Heart right ventricle (tissue), 16 donors: ENCODE results near the gene ZNF668. TPM values are rescaled to one million over a fixed set of nuclear protein-coding genes. Genes with fewer than 3 reads are reported as not detected.

Source experiments
- ATAC-seq, 8 donors: fragments of 200-7000 bp; cut with Tn5 transposase; one replicate each; pipeline ENCODE4 v1.9.1; 2020; ENCODE audit warnings: mild to moderate bottlenecking in 8 of 8, moderate library complexity in 8 of 8, moderate number of reproducible peaks in 1 of 8
- DNase-seq, 2 donors: peaks; one replicate each; pipeline ENCODE4 v3.0.0-alpha.2; 2020
- H3K27ac ChIP-seq, 10 donors: fragments of 200-600 bp; sonication (generic) in 2 of 10; one replicate each; pipeline versions ENCODE4 v1.5.0 to v1.8.0; 2020 to 2022; ENCODE audit warnings: mild to moderate bottlenecking in 3 of 10
- H3K27me3 ChIP-seq, 7 donors: fragments of 200-600 bp; one replicate each; pipeline ENCODE4 v1.8.0; 2021 to 2022; ENCODE audit warnings: mild to moderate bottlenecking in 2 of 7
- H3K36me3 ChIP-seq, 9 donors: fragments of 200-600 bp; sonication (generic) in 1 of 9; one replicate each; pipeline versions ENCODE4 v1.5.0 to v1.8.0; 2020 to 2022; ENCODE audit warnings: mild to moderate bottlenecking in 2 of 9
- H3K4me1 ChIP-seq, 9 donors: fragments of 200-600 bp; sonication (generic) in 1 of 9; one replicate each; pipeline versions ENCODE4 v1.5.0 to v1.8.0; 2020 to 2022; ENCODE audit warnings: mild to moderate bottlenecking in 4 of 9
- H3K4me3 ChIP-seq, 10 donors: fragments of 200-600 bp; sonication (generic) in 2 of 10; one replicate each; pipeline versions ENCODE4 v1.5.0 to v1.8.0; 2020 to 2022; ENCODE audit warnings: mild to moderate bottlenecking in 7 of 10, moderate library complexity in 2 of 10
- H3K9me3 ChIP-seq, 11 donors: fragments of 200-600 bp in 10 of 11; sonication (generic) in 2 of 11; one replicate each; pipeline versions ENCODE4 v1.5.0 to v1.8.0; 2013 to 2022; ENCODE audit warnings: mild to moderate bottlenecking in 2 of 11, control low read depth in 1 of 11, moderate library complexity in 1 of 11
- WGBS, 2 donors: extraction: QIAGEN DNeasy Blood & Tissue Kit; methylation state at CpG; one replicate each; pipeline ENCODE4 v1.1.7; 2013; ENCODE audit warnings: inconsistent platforms in 1 of 2; 5-methylcytosine and 5-hydroxymethylcytosine counted together
- intact Hi-C, 10 donors: fragments of 100-400 bp; cut with DNase I; formaldehyde crosslinking; loops; one replicate each; pipeline versions ENCODE4 v1.11.1 to v1.14.2; 2022
- polyA plus RNA-seq, 2 donors: library from polyadenylated mRNA; stranded (reverse); fragments of 200-250 nt; gene quantifications; one replicate each; pipeline ENCODE4 v1.2.3, GENCODE V29; 2013
- total RNA-seq, 10 donors: library from RNA; stranded (reverse); fragmentation: NEBNext Ultra II Directional in 3 of 10; extraction: Animal tissue kit (Norgen Biotek cat#: 25700) in 3 of 10; gene quantifications; one replicate each; pipeline versions ENCODE4 v1.2.1 to v1.2.4, GENCODE V29; 2021 to 2023
- TF ChIP-seq, protein P1 (sequence below), 9 donors: fragments of 200-600 bp; sonication (generic) in 2 of 9; IDR thresholded peaks; one replicate each; pipeline versions ENCODE4 v1.5.0 to v1.8.0; 2021 to 2022; ENCODE audit warnings: antibody characterized with exemption in 9 of 9, mild to moderate bottlenecking in 5 of 9, moderate library complexity in 1 of 9
- donor health status: Arrhythmogenic right ventricular cardiomyopathy.
- donor health status: ischemic (EF 13 %, LVEDD 7.1; RV severe dilation, severe dysfunction).
- donor health status: healthy with polysubstance abuse.
- donor health status: DM: no; HTN: yes; CAD: no.
- donor health status: DM: no; HTN: no; CAD: no.
- donor health status: ischemic (EF 25% LVEDD 6.9; RV normal size, moderate dysfunction).
- donor health status: ischemic (EF 25% LVEDD 5.7; RV mildly dilated, moderate dysfunction).
- donor health status: healthy.
- donor health status: DM: yes; HTN: yes; CAD: no.
- donor health status: Ischemic cardiomyopathy.
- donor health status: ischemic (EF 35%, LVEDD 5.7; RV mildly dilated, moderate dysfunction).
- donor health status: nonischemic (EF 11% LVEDD 7.7; RV severe dilation, severe dysfunction).
- donor health status: DM: yes; HTN: yes; CAD: no.
- donor health status: PGD.
- donor health status: ischemic (EF 29% LVEDD 5.4; RV normal size, mild dysfunction).
- donor health status: nonischemic (EF 23%, LVEDD 6.1; RV moderate dilation, normal function).

Gene ZNF668
- total and polyA plus RNA-seq, 12 donors = 3.6 to 8.2 (median 4.9) TPM

GRCh38 chr16:31064882-31065461 is 9.1 kb downstream of the ZNF668 start:
- H3K9me3 ChIP-seq = no peaks in the 10 kb centered on the region
- peaks cover 0 to 37% (median 13%) of the 10 kb centered on the region in 9 donors for H3K36me3 ChIP-seq
- intact Hi-C loops = no loop called here
- TF ChIP-seq, protein P1, sequence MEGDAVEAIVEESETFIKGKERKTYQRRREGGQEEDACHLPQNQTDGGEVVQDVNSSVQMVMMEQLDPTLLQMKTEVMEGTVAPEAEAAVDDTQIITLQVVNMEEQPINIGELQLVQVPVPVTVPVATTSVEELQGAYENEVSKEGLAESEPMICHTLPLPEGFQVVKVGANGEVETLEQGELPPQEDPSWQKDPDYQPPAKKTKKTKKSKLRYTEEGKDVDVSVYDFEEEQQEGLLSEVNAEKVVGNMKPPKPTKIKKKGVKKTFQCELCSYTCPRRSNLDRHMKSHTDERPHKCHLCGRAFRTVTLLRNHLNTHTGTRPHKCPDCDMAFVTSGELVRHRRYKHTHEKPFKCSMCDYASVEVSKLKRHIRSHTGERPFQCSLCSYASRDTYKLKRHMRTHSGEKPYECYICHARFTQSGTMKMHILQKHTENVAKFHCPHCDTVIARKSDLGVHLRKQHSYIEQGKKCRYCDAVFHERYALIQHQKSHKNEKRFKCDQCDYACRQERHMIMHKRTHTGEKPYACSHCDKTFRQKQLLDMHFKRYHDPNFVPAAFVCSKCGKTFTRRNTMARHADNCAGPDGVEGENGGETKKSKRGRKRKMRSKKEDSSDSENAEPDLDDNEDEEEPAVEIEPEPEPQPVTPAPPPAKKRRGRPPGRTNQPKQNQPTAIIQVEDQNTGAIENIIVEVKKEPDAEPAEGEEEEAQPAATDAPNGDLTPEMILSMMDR (IDR thresholded peaks at IDR 0.05) = no peak
- peak overlapping the region; percentile 18 to 85 (median 76) for H3K27ac ChIP-seq
- no peak overlapping the region for H3K4me3 ChIP-seq
- ATAC-seq = peak; percentile 79 to 91 (median 90)
- 39 to 44% methylated on average over 4 of the region's 4 CpGs for WGBS, 2 donors
- no peaks in the 10 kb centered on the region for H3K27me3 ChIP-seq
- peaks cover 4 to 35% (median 13%) of the 10 kb centered on the region in 9 donors for H3K4me1 ChIP-seq
- peak; percentile 48 to 72 for DNase-seq

DNA sequence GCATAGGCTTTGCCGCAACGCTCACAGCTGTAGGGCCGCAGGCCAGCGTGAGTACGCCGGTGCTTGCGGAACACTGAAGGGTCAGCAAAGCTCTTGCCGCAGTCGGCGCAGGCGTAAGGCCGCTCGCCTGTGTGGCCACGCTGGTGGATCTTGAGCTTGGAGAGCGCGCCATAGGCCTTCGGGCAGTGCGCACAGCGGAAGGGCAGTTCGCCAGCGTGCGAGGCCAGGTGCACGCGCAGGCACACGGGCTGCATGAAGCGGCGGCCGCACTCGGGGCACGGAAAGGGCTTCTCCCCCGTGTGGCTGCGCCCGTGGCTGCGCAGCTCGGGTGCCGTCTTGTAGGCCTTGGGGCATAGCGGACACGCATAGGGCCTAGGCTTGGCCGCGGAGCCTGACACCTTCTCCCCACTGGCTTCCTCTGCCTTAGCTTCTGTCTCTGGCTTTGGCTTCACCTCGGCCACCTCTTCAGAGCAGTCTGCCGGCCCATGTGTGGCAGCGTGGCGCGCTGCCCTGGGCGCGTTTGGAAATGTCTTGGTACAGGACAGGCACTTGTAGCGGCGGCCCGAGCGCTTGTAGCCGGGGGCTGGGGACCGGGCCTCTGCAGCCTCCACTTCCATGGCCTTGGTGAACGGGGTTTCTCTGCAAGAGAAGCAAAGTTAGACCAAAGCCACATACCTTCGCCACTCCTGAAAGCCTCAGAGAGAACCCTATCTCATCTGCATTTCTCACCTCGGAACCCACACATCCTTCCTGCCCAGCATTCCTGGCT is 10.0 kb downstream of the ZNF668 start:
- WGBS, 2 donors = 90 to 93% methylated on average over 52 to 56 of the region's 56 CpGs
- Histone ChIP-seq H3K36me3 (peaks cover 0 to 45% (median 17%) of the 10 kb centered on the region in 9 donors), H3K9me3 (no peaks in the 10 kb centered on the region), H3K4me3 (peak overlapping the region in 1 of 10 donors; percentile 8), H3K4me1 (peaks cover 4 to 35% (median 13%) of the 10 kb centered on the region in 9 donors), H3K27me3 (no peaks in the 10 kb centered on the region), H3K27ac (peak overlapping the region; percentile 18 to 85 (median 76))
- ATAC-seq (peak in 2 of 8 donors; percentile 7 to 32), DNase-seq (no peak)
- TF ChIP-seq, protein P1 (IDR thresholded peaks at IDR 0.05) = no peak
- intact Hi-C loops = no loop called here

GRCh38 chr16:31063495-31063842 is 10.6 kb downstream of the ZNF668 start:
- peaks cover 4 to 35% (median 13%) of the 10 kb centered on the region in 9 donors for H3K4me1 ChIP-seq
- TF ChIP-seq, protein P1 (IDR thresholded peaks at IDR 0.05) = no peak
- intact Hi-C loops = no loop called here
- H3K36me3 ChIP-seq = peaks cover 0 to 47% (median 19%) of the 10 kb centered on the region in 9 donors
- no peaks in the 10 kb centered on the region for H3K27me3 ChIP-seq
- peak overlapping the region in 1 of 10 donors; percentile 8 for H3K4me3 ChIP-seq
- DNase-seq (no peak), ATAC-seq (no peak)
- peak overlapping the region in 3 of 10 donors; percentile 35 to 85 (median 81) for H3K27ac ChIP-seq
- H3K9me3 ChIP-seq = no peaks in the 10 kb centered on the region
- WGBS, 2 donors = 95% methylated on average over 9 of the region's 9 CpGs

DNA sequence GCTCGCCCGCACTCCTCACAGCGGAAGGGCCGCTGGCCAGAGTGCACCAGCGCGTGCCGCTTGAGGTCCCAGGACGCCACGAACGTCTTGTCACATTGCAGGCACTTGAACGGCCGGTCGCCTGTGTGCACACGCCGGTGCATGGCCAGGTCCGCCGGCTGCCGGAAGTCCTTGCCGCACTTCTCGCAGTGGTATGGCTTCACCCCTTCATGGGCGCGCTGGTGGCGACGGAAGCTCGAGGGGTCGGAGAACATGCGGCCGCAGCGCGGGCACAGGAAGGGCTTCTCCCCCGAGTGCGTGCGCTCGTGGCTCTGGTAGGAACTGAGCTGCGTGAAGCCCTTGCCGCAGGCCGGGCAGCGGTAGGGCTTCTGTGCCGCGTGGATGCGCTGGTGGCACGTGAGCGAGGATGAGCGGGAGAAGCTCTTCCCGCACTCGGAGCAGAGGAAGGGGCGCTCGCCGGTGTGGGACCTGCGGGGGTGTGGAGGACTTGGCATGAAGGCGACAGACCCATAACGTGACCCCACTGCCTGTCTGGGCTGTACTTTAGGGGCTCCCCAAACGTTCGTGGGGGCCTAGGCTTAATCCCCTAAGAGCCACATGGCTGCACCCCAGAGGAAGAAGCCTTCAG is 12.1 kb downstream of the ZNF668 start:
- ATAC-seq = no peak
- Histone ChIP-seq H3K9me3 (no peaks in the 10 kb centered on the region), H3K4me1 (peaks cover 4 to 35% (median 13%) of the 10 kb centered on the region in 9 donors), H3K4me3 (no peak overlapping the region), H3K27ac (no peak overlapping the region), H3K27me3 (no peaks in the 10 kb centered on the region), H3K36me3 (peaks cover 0 to 58% (median 26%) of the 10 kb centered on the region in 9 donors)
- WGBS, 2 donors = 96 to 97% methylated on average over 53 to 54 of the region's 54 CpGs
- no peak for DNase-seq
- intact Hi-C loops = no loop called here
- TF ChIP-seq, protein P1 (IDR thresholded peaks at IDR 0.05) = no peak
